Measurements from ENCODE around the gene TNFAIP1.
A peak's percentile ranks its signal among the peaks of the same experiment; 100 is the strongest.
"Not testable (repeated sequence)": the region's sequence is repeated elsewhere in the genome, so short reads cannot be mapped to it uniquely, and the experiment has no call there.

TNFAIP1 gene

DNA sequence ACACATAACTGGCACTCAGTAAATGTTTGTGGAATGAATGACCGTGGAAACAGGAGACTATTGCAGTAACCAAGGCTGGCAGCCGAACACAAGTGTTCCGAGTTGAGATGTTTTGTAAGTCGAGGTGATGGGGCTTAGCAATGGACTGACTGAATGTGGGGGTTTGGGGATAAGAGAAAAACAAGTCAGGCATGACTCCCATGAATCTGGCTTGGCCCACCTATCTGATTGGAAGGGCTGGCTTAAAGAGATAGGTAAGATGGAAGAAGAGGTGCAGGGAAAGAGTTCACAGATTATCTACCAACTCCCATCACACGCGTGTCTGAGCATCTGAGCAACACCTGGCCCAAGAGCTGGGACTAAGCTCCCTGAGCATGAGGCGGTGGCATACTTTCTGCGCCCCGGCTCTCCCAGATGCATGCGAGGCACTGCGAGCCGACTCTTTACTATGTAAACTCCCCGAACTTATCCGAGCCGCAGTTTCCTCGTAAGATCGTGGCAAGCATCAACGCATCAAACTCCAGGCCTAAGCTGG is 828 bp upstream of the TNFAIP1 start:
- H3K27ac ChIP-seq = peak overlapping the region; percentile 61
- H3K27me3 ChIP-seq = no peaks in the 10 kb centered on the region
- TF ChIP-seq Cebpa-rat (IDR thresholded peaks at IDR 0.05) = no peak
- H3K36me3 ChIP-seq = peaks cover 36% of the 10 kb centered on the region
- no peaks in the 10 kb centered on the region for H3K9me3 ChIP-seq
- peaks cover 25% of the 10 kb centered on the region for H3K4me1 ChIP-seq
- H3K4me3 ChIP-seq = peak overlapping the region; percentile 93
- peak overlapping the region; percentile 98 for H3K4me2 ChIP-seq
- H4K20me1 ChIP-seq = peaks cover 76% of the 10 kb centered on the region
- peak overlapping the region; percentile 84 for H3K9ac ChIP-seq

DNA sequence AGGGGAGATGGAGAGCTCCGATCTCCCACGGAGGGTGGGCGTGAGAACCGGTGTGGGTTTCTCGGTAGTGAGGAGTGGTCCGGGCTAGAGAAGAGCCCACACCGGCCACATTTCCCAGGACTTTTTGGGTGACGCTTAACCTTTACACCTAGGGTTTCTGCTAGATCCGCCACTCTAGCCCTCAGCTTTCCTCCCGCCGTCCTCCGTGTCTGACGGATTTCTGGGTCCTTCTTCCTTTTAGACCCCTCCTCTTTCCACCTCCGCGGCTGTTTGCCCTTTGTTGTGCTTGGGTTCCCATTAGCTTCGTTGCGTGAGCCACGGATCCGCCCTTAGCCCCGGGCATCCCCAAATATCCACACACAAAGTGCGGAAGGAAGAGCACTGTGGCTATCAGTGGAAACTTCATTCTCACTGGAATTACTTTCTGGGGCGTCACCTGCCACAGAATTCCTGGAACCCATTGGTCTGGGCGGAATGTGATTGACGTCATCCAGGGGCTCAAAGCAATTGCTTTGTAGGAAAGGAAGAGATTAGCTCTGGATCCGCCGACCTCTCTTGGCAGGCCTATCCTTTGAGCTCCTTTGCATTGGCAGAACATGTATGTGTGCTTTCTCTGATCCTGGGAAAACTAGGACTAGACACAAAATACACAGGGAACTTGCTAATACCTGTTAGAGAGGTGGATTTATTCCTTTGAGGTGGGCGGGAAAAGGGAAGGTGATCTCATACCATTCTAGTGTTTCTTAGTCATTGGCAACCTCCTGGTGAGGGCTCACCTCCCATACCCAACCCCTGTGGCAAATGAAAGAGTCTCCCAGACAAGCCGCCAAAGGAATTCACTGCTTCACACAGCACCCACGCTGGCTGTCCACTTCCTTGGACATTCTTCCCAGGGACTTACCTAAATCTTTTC is 654 bp downstream of the TNFAIP1 start:
- H4K20me1 ChIP-seq = peaks cover 67% of the 10 kb centered on the region
- H3K4me1 ChIP-seq = peaks cover 25% of the 10 kb centered on the region
- TF ChIP-seq Cebpa-rat (IDR thresholded peaks at IDR 0.05) = no peak
- H3K4me2 ChIP-seq = peak overlapping the region; percentile 95
- peaks cover 37% of the 10 kb centered on the region for H3K36me3 ChIP-seq
- no peaks in the 10 kb centered on the region for H3K27me3 ChIP-seq
- peak overlapping the region; percentile 64; the same call in 1 of the 2 replicates for H3K27ac ChIP-seq
- no peaks in the 10 kb centered on the region for H3K9me3 ChIP-seq
- H3K9ac ChIP-seq = peak overlapping the region; percentile 84
- peak overlapping the region; percentile 93 for H3K4me3 ChIP-seq

DNA sequence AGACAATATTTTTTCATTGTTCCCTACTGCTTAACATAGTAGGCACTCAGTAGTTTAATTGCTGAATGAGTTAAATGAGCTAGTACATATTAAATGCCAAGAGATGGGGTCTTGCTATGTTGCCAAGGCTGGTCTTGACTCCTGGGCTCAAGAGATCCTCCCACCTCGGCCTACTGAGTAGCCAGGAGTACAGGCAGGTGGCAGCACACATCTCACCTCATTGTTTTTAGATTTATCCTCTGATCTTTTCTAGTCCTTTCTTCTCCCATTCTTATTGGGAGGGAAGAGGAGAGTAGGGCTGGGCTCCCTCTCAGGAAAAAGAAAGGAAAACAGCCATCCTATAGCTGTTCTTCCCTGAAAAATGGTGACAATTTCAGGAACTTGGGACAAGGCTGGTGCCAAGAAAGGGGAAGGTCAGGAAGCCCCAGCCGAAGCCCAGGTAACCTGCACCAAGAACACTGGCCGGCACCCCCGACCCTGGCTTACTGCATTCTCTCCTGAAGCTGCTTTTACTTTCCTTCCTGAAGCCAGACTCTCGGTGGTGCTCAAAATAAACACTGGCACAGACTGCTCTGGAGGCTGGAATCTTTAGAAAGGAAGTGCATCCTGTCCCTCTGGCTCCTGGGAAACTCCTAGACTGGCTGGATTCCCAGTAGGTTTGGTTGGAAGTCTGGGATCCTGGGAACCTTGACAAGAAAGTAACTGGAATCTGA is 2.7 kb downstream of the TNFAIP1 start:
- no peak for TF ChIP-seq Cebpa-rat (IDR thresholded peaks at IDR 0.05)
- no peak overlapping the region for H3K27ac ChIP-seq

DNA sequence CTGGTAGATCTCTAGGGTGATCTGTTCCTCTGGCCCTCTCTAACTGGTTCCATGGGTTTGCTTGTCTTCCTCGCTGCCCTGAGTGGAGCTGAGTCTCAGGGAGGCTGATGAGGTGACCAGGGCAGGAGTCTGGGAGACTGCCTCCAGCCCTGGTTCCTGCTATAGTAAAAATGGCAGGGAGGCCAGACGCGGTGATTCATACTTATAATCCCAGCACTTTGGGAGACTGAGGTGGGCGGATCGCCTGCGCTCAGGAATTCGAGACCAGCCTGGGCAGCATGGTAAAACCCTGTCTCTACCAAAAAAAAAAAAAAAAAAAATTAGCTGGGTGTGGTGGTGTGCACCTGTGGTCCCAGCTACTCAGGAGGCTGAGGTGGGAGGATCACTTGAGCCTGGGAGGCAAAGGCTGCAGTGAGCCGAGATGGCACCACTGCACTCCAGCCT is 3.2 kb downstream of the TNFAIP1 start:
- H3K4me2 ChIP-seq, H3K27me3 ChIP-seq, H3K9me3 ChIP-seq, H3K4me3 ChIP-seq, H3K9ac ChIP-seq, H3K27ac ChIP-seq: not testable (repeated sequence)
- peaks cover 53% of the 10 kb centered on the region for H3K36me3 ChIP-seq
- peaks cover 20% of the 10 kb centered on the region for H3K4me1 ChIP-seq
- H4K20me1 ChIP-seq = peaks cover 55% of the 10 kb centered on the region

More for the DNA sequence above, 2.7 kb downstream of the TNFAIP1 start:
- H3K9me3 ChIP-seq = no peaks in the 10 kb centered on the region
- no peak overlapping the region for H3K4me3 ChIP-seq
- H3K9ac ChIP-seq = no peak overlapping the region; the same call in 1 of the 2 replicates
- H3K27me3 ChIP-seq = no peaks in the 10 kb centered on the region
- peaks cover 25% of the 10 kb centered on the region for H3K4me1 ChIP-seq
- H4K20me1 ChIP-seq = peaks cover 56% of the 10 kb centered on the region
- H3K36me3 ChIP-seq = peaks cover 47% of the 10 kb centered on the region
- no peak overlapping the region for H3K4me2 ChIP-seq

DNA sequence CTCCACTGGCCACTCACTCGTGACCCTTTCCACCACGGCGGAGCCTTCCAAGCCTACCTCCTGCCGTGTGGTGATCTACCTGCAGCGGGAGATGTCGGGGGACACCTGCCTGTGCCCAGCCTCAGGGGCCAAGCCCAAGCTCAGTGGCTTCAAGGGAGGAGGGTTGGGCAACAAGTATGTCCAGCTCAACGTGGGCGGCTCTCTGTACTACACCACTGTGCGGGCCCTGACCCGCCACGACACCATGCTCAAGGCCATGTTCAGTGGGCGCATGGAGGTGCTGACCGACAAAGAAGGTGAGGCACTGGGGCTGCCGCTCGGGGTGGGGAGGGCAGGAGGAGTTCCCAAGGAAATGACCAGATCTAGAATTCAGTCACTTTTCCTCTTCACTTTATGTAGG is 3.9 kb downstream of the TNFAIP1 start:
- Histone ChIP-seq H4K20me1 (peaks cover 55% of the 10 kb centered on the region), H3K4me3 (no peak overlapping the region), H3K4me1 (peaks cover 14% of the 10 kb centered on the region), H3K27ac (no peak overlapping the region), H3K27me3 (no peaks in the 10 kb centered on the region), H3K4me2 (no peak overlapping the region), H3K36me3 (peaks cover 59% of the 10 kb centered on the region), H3K9ac (no peak overlapping the region), H3K9me3 (no peaks in the 10 kb centered on the region)
- TF ChIP-seq Cebpa-rat (IDR thresholded peaks at IDR 0.05) = no peak

DNA sequence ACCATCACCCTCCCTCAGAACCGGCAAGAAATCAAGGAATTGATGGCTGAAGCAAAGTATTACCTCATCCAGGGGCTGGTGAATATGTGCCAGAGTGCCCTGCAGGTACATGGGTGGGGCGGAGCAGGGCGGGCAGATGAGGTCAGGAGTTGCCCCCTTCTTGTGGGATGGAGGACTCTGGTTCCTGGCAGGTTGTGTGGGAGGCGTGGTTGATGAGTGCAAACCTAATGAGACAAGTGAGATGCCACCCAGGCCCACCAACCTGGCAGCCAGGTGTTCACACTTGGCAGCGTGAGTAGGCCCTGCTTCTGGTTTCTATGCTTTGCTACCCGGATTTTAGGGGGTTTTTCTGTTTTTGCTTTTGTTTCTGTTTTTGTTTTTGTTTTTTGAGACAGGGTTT is 4.8 kb downstream of the TNFAIP1 start:
- Histone ChIP-seq H3K27me3 (no peaks in the 10 kb centered on the region), H3K9ac (no peak overlapping the region), H3K4me3 (no peak overlapping the region), H3K4me1 (peaks cover 9% of the 10 kb centered on the region), H4K20me1 (peaks cover 58% of the 10 kb centered on the region), H3K36me3 (peaks cover 68% of the 10 kb centered on the region), H3K9me3 (no peaks in the 10 kb centered on the region), H3K4me2 (no peak overlapping the region), H3K27ac (no peak overlapping the region)
- no peak for TF ChIP-seq Cebpa-rat (IDR thresholded peaks at IDR 0.05)

DNA sequence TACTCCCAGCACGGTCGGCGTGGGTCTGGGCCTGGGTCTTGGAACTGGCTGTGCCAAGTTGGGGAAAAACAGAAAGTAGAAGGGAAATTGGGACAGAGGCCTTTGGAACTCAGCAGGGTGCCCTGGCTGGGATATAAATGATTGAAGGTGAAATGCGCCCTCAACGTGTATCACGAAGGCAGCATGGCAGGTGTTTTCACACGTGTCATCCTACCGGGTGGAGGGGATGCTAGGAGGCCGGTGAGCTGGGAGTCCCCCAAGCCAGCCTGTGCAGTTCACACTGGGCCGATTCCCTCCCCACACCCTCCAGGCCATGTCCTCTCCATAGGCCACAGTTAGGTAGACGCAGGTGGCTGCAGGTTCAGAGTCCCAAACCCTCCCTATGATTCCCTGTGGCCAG is 6.0 kb downstream of the TNFAIP1 start:
- Histone ChIP-seq H4K20me1 (peaks cover 59% of the 10 kb centered on the region), H3K4me1 (peaks cover 4% of the 10 kb centered on the region), H3K27me3 (no peaks in the 10 kb centered on the region), H3K9ac (no peak overlapping the region), H3K27ac (no peak overlapping the region), H3K9me3 (no peaks in the 10 kb centered on the region), H3K4me3 (no peak overlapping the region), H3K4me2 (no peak overlapping the region), H3K36me3 (peaks cover 80% of the 10 kb centered on the region)
- TF ChIP-seq Cebpa-rat (IDR thresholded peaks at IDR 0.05) = no peak

DNA sequence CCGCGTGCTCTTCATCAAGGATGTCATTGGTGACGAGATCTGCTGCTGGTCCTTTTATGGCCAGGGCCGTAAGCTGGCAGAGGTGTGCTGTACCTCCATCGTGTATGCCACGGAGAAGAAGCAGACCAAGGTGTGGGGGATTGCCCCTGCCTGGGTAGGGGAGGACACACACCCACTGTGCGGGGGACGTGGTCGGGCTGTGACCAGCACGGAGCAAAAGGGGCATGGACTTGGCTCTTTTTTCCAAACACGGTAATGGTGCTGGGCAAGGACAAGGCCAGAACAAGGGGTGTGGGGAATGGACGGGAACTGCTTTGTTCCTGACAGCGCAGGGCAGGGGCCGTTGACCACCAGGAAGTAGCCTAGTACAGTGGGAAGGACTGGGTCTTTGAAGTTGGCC is 6.8 kb downstream of the TNFAIP1 start:
- no peak for TF ChIP-seq Cebpa-rat (IDR thresholded peaks at IDR 0.05)
- peaks cover 88% of the 10 kb centered on the region for H3K36me3 ChIP-seq
- no peak overlapping the region for H3K27ac ChIP-seq

DNA sequence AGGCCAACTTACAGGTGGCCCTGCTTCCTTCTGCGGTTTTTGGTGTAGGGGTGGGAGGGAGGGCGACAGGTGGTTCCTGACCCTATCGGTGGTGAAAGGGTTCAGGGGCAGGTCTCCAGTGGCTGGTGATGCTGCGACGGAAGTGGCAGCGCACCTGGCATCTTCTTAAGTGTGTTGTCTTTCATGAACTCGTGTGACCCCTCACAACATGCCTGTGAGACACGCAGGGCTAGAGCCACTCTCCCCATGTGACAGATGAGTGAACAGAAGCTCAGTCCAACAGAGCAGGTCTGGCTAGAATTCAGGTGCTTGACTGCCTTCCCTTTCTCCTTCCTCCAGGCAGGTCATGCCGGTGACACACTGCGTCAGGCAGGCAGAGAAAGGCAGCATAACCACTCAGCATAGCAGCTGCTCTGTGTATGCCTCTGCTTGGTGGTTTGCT is 8.0 kb downstream of the TNFAIP1 start:
- no peak overlapping the region for H3K4me3 ChIP-seq
- no peak overlapping the region for H3K27ac ChIP-seq
- TF ChIP-seq Cebpa-rat (IDR thresholded peaks at IDR 0.05) = no peak

More for the DNA sequence above, 6.8 kb downstream of the TNFAIP1 start:
- no peak overlapping the region for H3K4me3 ChIP-seq
- H3K4me1 ChIP-seq = no peaks in the 10 kb centered on the region
- H4K20me1 ChIP-seq = peaks cover 54% of the 10 kb centered on the region
- no peak overlapping the region for H3K9ac ChIP-seq
- no peaks in the 10 kb centered on the region for H3K9me3 ChIP-seq
- no peak overlapping the region for H3K4me2 ChIP-seq
- H3K27me3 ChIP-seq = no peaks in the 10 kb centered on the region

More for the DNA sequence above, 8.0 kb downstream of the TNFAIP1 start:
- Histone ChIP-seq H4K20me1 (peaks cover 51% of the 10 kb centered on the region), H3K27me3 (no peaks in the 10 kb centered on the region), H3K4me1 (no peaks in the 10 kb centered on the region), H3K4me2 (no peak overlapping the region), H3K9me3 (no peaks in the 10 kb centered on the region), H3K36me3 (peaks cover 96% of the 10 kb centered on the region), H3K9ac (no peak overlapping the region)
